HepG2 (cell line): ENCODE data around the gene SLC25A23. TPM values are rescaled to one million over a fixed set of nuclear protein-coding genes. Genes with fewer than 3 reads are reported as not detected.

Experiments used
- CHCHD3 ChIP-seq: sonication (generic); formaldehyde crosslinking; IDR thresholded peaks from 2 replicates; pipeline ENCODE4 v1.8.0; 2022; ENCODE audit warnings: mild to moderate bottlenecking, missing genetic modification reagents, moderate library complexity
- GTF2F1 ChIP-seq: fragments of 150-350 bp; IDR thresholded peaks from 2 replicates; pipeline ENCODE4 v1.6.1; 2014; ENCODE audit warnings: low read length
- IKZF1 ChIP-seq: fragments of 450-650 bp; IDR thresholded peaks from 2 replicates; pipeline ENCODE4 v1.7.1; 2016
- PRPF4 ChIP-seq: fragments of 200-400 bp; formaldehyde crosslinking; IDR thresholded peaks from 2 replicates; pipeline ENCODE4 v1.6.1; 2016; ENCODE audit warnings: low read length, low read depth; ENCODE audit not compliant: poor library complexity, severe bottlenecking
- RARG ChIP-seq: sonication (generic); formaldehyde crosslinking; IDR thresholded peaks from 2 replicates; pipeline ENCODE4 v1.4.0; 2020; ENCODE audit warnings: low read depth, mild to moderate bottlenecking, missing genetic modification reagents
- SMARCC2 ChIP-seq: fragments of 450-650 bp; IDR thresholded peaks from 2 replicates; pipeline ENCODE4 v1.6.1; 2017; ENCODE audit warnings: antibody characterized with exemption, mild to moderate bottlenecking
- ZNF30 ChIP-seq: sonication (generic); formaldehyde crosslinking; IDR thresholded peaks from 2 replicates; pipeline ENCODE4 v1.5.0; 2020; ENCODE audit warnings: mild to moderate bottlenecking, missing genetic modification reagents
- ZNF562 ChIP-seq: sonication (generic); formaldehyde crosslinking; IDR thresholded peaks from 2 replicates; pipeline ENCODE4 v1.8.0; 2022; ENCODE audit warnings: missing genetic modification reagents, borderline replicate concordance
- ZNF629 ChIP-seq: sonication (generic); formaldehyde crosslinking; conservative IDR thresholded peaks from 2 replicates; pipeline ENCODE4 v1.5.0; 2020; ENCODE audit warnings: missing genetic modification reagents
- ZNF703 ChIP-seq: sonication (generic); formaldehyde crosslinking; IDR thresholded peaks from 2 replicates; pipeline ENCODE4 v1.5.1; 2020; ENCODE audit warnings: missing genetic modification reagents, mild to moderate bottlenecking, moderate library complexity, borderline replicate concordance
- ZNF766 ChIP-seq: sonication (generic); formaldehyde crosslinking; IDR thresholded peaks from 2 replicates; pipeline ENCODE4 v1.5.0; 2020; ENCODE audit warnings: missing genetic modification reagents, borderline replicate concordance
- ZNF768 ChIP-seq: sonication (generic); formaldehyde crosslinking; IDR thresholded peaks from 2 replicates; pipeline ENCODE4 v1.4.0; 2020; ENCODE audit warnings: missing genetic modification reagents
- ZSCAN9 ChIP-seq: IDR thresholded peaks from 2 replicates; pipeline ENCODE4 v1.6.1; 2016; ENCODE audit warnings: borderline replicate concordance
- polyA plus RNA-seq, 8 experiments: library from polyadenylated mRNA; depleted of rRNA in 3 of 8; stranded (reverse) in 7 of 8; unstranded in 1 of 8; fragments of >200 nt; fragmentation: Illumina TruSeq in 4 of 8; extraction: Trizol in 4 of 8; gene quantifications; 2 replicates each; pipeline versions ENCODE4 v1.2.1 to v1.2.3, GENCODE V29; 2011 to 2016; ENCODE audit warnings: low read depth in 4 of 8, missing spikeins in 1 of 8, mixed read lengths in 1 of 8; ENCODE audit not compliant: insufficient read depth in 1 of 8
- total RNA-seq, 5 experiments: library from RNA; depleted of rRNA; stranded (reverse); fragments of >200 nt; fragmentation: Illumina TruSeq; extraction: Trizol; gene quantifications; 2 replicates each; pipeline ENCODE4 v1.2.3, GENCODE V29; 2016; ENCODE audit warnings: low read depth in 1 of 5
- TF ChIP-seq, protein P1 (sequence below): sonication (generic); formaldehyde crosslinking; IDR thresholded peaks from 2 replicates; pipeline ENCODE4 v1.5.0; 2020; ENCODE audit warnings: mild to moderate bottlenecking, missing genetic modification reagents, borderline replicate concordance
- TF ChIP-seq, protein P2 (sequence below): sonication (generic); formaldehyde crosslinking; IDR thresholded peaks from 2 replicates; pipeline ENCODE4 v1.5.0; 2020; ENCODE audit warnings: missing genetic modification reagents, mild to moderate bottlenecking, borderline replicate concordance
- TF ChIP-seq, protein P3 (sequence below): sonication (generic); formaldehyde crosslinking; IDR thresholded peaks from 2 replicates; pipeline ENCODE4 v1.9.0; 2022; ENCODE audit warnings: missing genetic modification reagents, mild to moderate bottlenecking, borderline replicate concordance
- TF ChIP-seq, protein P4 (sequence below): sonication (generic); formaldehyde crosslinking; IDR thresholded peaks from 2 replicates; pipeline ENCODE4 v1.4.0; 2020; ENCODE audit warnings: missing genetic modification reagents
- TF ChIP-seq, protein P5 (sequence below): sonication (generic); formaldehyde crosslinking; IDR thresholded peaks from 2 replicates; pipeline ENCODE4 v1.4.0; 2020; ENCODE audit warnings: missing genetic modification reagents, borderline replicate concordance

Gene SLC25A23
- total and polyA plus RNA-seq, 2 of the 13 experiments (the other 11 are each of a cell fraction or from before 2014, with no cell fraction given) = 12.4 to 15.2 TPM

DNA sequence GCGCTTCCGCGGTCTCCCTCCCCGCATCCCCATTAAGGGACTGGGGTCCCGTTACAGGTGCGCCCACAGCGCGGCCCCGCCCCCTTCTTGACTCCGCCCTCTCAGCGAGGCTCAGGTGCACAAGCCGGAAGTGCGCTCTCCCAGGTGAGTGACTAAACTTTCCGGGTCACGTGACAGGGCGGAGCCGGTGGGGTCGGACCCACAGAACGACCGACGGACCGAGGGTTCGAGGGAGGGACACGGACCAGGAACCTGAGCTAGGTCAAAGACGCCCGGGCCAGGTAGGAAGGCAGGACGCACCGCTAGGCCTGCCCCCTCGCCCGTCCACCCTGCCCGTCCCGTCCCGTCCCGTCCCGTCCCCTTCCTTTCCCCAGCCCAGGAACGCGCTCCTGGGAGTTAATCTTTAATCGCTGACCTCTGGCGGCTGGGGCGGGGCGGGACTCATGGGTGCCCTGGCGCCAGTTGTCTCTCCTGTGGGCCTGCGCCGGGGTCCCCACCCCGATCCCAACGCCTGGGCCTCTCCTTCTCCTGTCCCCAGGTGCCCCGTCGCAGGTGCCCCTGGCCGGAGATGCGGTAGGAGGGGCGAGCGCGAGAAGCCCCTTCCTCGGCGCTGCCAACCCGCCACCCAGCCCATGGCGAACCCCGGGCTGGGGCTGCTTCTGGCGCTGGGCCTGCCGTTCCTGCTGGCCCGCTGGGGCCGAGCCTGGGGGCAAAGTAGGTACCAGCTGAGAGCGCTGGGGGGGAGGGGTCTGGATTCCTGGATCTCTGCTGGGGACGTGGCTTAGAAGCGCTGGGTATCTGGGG is 4.7 kb upstream of the SLC25A23 start, which contains the start of gene CRB3 (continued):
- TF ChIP-seq, protein P1, sequence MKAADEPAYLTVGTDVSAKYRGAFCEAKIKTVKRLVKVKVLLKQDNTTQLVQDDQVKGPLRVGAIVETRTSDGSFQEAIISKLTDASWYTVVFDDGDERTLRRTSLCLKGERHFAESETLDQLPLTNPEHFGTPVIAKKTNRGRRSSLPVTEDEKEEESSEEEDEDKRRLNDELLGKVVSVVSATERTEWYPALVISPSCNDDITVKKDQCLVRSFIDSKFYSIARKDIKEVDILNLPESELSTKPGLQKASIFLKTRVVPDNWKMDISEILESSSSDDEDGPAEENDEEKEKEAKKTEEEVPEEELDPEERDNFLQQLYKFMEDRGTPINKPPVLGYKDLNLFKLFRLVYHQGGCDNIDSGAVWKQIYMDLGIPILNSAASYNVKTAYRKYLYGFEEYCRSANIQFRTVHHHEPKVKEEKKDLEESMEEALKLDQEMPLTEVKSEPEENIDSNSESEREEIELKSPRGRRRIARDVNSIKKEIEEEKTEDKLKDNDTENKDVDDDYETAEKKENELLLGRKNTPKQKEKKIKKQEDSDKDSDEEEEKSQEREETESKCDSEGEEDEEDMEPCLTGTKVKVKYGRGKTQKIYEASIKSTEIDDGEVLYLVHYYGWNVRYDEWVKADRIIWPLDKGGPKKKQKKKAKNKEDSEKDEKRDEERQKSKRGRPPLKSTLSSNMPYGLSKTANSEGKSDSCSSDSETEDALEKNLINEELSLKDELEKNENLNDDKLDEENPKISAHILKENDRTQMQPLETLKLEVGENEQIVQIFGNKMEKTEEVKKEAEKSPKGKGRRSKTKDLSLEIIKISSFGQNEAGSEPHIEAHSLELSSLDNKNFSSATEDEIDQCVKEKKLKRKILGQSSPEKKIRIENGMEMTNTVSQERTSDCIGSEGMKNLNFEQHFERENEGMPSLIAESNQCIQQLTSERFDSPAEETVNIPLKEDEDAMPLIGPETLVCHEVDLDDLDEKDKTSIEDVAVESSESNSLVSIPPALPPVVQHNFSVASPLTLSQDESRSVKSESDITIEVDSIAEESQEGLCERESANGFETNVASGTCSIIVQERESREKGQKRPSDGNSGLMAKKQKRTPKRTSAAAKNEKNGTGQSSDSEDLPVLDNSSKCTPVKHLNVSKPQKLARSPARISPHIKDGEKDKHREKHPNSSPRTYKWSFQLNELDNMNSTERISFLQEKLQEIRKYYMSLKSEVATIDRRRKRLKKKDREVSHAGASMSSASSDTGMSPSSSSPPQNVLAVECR (CRISPR knock-in tag) = peak; percentile 75; the same call in 1 of the 2 replicates
- TF ChIP-seq ZSCAN9 (CRISPR knock-in tag) = no peak
- TF ChIP-seq, protein P2, sequence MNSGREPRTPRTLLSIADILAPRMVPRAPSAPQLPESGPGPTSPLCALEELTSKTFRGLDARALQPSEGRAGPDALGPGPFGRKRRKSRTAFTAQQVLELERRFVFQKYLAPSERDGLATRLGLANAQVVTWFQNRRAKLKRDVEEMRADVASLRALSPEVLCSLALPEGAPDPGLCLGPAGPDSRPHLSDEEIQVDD (CRISPR knock-in tag) = peak; percentile 19; the same call in 1 of the 2 replicates
- no peak for TF ChIP-seq RARG
- TF ChIP-seq ZNF562 (CRISPR knock-in tag) = no peak
- no peak for TF ChIP-seq ZNF30 (CRISPR knock-in tag)
- TF ChIP-seq ZNF768 (CRISPR knock-in tag) = no peak
- TF ChIP-seq GTF2F1 = no peak
- TF ChIP-seq, protein P3, sequence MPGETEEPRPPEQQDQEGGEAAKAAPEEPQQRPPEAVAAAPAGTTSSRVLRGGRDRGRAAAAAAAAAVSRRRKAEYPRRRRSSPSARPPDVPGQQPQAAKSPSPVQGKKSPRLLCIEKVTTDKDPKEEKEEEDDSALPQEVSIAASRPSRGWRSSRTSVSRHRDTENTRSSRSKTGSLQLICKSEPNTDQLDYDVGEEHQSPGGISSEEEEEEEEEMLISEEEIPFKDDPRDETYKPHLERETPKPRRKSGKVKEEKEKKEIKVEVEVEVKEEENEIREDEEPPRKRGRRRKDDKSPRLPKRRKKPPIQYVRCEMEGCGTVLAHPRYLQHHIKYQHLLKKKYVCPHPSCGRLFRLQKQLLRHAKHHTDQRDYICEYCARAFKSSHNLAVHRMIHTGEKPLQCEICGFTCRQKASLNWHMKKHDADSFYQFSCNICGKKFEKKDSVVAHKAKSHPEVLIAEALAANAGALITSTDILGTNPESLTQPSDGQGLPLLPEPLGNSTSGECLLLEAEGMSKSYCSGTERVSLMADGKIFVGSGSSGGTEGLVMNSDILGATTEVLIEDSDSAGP = peak; percentile 83; the same call in 1 of the 2 replicates
- TF ChIP-seq, protein P4, sequence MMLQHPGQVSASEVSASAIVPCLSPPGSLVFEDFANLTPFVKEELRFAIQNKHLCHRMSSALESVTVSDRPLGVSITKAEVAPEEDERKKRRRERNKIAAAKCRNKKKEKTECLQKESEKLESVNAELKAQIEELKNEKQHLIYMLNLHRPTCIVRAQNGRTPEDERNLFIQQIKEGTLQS = no peak
- no peak for TF ChIP-seq PRPF4
- TF ChIP-seq ZNF703 (CRISPR knock-in tag) = no peak
- no peak for TF ChIP-seq ZNF766
- TF ChIP-seq SMARCC2 = no peak
- TF ChIP-seq, protein P5, sequence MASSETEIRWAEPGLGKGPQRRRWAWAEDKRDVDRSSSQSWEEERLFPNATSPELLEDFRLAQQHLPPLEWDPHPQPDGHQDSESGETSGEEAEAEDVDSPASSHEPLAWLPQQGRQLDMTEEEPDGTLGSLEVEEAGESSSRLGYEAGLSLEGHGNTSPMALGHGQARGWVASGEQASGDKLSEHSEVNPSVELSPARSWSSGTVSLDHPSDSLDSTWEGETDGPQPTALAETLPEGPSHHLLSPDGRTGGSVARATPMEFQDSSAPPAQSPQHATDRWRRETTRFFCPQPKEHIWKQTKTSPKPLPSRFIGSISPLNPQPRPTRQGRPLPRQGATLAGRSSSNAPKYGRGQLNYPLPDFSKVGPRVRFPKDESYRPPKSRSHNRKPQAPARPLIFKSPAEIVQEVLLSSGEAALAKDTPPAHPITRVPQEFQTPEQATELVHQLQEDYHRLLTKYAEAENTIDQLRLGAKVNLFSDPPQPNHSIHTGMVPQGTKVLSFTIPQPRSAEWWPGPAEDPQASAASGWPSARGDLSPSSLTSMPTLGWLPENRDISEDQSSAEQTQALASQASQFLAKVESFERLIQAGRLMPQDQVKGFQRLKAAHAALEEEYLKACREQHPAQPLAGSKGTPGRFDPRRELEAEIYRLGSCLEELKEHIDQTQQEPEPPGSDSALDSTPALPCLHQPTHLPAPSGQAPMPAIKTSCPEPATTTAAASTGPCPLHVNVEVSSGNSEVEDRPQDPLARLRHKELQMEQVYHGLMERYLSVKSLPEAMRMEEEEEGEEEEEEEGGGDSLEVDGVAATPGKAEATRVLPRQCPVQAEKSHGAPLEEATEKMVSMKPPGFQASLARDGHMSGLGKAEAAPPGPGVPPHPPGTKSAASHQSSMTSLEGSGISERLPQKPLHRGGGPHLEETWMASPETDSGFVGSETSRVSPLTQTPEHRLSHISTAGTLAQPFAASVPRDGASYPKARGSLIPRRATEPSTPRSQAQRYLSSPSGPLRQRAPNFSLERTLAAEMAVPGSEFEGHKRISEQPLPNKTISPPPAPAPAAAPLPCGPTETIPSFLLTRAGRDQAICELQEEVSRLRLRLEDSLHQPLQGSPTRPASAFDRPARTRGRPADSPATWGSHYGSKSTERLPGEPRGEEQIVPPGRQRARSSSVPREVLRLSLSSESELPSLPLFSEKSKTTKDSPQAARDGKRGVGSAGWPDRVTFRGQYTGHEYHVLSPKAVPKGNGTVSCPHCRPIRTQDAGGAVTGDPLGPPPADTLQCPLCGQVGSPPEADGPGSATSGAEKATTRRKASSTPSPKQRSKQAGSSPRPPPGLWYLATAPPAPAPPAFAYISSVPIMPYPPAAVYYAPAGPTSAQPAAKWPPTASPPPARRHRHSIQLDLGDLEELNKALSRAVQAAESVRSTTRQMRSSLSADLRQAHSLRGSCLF (CRISPR knock-in tag) = no peak
- TF ChIP-seq IKZF1 = no peak
- TF ChIP-seq ZNF629 = no peak
- TF ChIP-seq CHCHD3 (CRISPR knock-in tag) = no peak
